GM13977 (cell line): ENCODE data around the gene TSPAN9.

ENCODE experiments used
- DNase-seq: peaks from one replicate; pipeline ENCODE4 v3.0.0; 2012; ENCODE audit warnings: low spot score
- in situ Hi-C: fragments of 300-500 bp; cut with MboI; formaldehyde crosslinking; loops from one replicate; pipeline ENCODE4 v1.12.0; 2022; ENCODE audit warnings: low sequenced_read_pairs, low pct_unique_long_range_greater_than_20kb, mixed read lengths, inconsistent platforms; ENCODE audit not compliant: unreplicated experiment
- TF ChIP-seq, protein P1 (sequence below): IDR thresholded peaks from 2 replicates; pipeline ENCODE4 v1.5.1; 2012; ENCODE audit warnings: mild to moderate bottlenecking, control low read depth; ENCODE audit not compliant: insufficient read depth; ENCODE audit errors: extremely low read depth, missing control alignments

Gene TSPAN9

GRCh38 chr12:3302401-3303041 lies 225.3 kb downstream of the TSPAN9 start:
- no peak for DNase-seq
- TF ChIP-seq, protein P1, sequence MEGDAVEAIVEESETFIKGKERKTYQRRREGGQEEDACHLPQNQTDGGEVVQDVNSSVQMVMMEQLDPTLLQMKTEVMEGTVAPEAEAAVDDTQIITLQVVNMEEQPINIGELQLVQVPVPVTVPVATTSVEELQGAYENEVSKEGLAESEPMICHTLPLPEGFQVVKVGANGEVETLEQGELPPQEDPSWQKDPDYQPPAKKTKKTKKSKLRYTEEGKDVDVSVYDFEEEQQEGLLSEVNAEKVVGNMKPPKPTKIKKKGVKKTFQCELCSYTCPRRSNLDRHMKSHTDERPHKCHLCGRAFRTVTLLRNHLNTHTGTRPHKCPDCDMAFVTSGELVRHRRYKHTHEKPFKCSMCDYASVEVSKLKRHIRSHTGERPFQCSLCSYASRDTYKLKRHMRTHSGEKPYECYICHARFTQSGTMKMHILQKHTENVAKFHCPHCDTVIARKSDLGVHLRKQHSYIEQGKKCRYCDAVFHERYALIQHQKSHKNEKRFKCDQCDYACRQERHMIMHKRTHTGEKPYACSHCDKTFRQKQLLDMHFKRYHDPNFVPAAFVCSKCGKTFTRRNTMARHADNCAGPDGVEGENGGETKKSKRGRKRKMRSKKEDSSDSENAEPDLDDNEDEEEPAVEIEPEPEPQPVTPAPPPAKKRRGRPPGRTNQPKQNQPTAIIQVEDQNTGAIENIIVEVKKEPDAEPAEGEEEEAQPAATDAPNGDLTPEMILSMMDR, result no peak
- in situ Hi-C loops, result no loop called here

DNA sequence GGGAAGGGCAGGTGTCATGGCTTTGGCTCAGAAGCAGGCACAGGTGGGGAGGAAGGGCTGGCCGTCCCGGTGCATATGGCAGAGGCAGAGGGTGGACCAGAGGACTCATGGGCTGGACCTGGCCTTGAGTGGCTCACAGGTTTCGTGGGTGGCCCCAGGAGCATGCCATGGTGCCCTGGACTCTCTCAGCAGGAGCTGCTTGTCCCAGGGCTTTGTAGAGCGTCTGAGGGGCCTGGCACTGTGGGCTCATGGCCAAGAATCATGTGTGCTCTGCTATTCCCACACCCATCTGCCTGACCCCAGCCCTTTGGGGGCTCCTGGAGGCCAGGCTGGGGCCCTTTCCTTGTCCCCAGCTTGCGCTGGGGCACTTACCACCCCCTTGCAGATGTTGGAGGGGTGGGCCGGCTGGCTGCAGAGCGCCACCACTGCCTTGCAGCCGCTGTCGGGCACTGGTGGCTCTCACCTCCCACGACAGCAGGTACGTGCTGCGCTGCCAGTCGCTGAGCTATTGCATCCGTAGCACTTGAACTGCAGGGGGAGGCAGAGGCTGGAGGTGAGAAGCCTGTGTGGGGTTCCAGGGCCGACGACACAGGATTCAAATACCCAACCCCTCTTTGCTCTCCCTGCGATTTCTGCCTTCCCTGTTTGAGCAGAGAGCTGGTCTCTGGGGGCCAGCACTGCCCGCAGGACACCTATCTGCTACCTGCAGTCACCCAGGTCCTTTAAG lies 226.4 kb downstream of the TSPAN9 start:
- in situ Hi-C loops, result no loop called here
- no peak for DNase-seq
- TF ChIP-seq, protein P1, result no peak

DNA sequence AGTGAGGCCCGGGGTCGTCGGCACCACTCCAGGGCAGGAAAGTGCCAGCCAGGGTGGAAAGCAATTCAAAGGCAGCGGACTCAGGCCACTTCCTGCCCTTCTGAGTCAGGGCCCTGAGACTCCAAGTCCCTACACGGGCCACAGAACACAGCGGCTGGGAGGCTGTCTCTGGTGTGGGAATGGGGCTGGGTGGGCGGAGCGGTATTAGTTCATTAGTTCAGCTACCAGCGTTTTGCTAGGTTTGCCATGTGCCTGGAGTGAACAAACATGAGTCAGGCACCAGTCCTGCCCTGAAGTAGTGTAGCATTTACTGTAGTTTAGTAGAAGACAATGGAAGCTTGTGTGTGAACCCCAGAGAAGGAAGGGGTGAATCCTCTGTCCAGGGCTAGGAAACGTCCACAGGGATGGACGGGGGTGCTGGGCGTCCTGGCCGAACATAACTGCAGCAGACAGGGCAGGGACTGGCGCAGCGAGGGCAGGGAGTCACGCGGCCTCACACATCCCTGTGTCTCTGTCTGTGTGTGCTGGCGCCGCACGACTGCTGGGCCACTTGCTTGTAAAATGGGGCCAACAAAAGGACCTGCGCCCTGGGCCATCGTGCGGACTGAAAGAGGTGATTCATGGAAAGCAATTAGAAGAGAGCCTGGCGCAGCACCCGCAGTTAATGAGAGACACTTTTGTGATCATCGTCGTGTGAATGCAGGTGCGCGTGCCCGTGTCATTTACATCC lies 227.4 kb downstream of the TSPAN9 start:
- TF ChIP-seq, protein P1, result no peak
- DNase-seq, result no peak
- in situ Hi-C loops, result no loop called here

GRCh38 chr12:3305464-3305863 lies 228.3 kb downstream of the TSPAN9 start:
- DNase-seq, result no peak
- in situ Hi-C loops, result no loop called here
- TF ChIP-seq, protein P1, result no peak

GRCh38 chr12:3305904-3306619 lies 228.9 kb downstream of the TSPAN9 start:
- in situ Hi-C loops, result no loop called here
- DNase-seq, result no peak
- TF ChIP-seq, protein P1, result no peak

DNA sequence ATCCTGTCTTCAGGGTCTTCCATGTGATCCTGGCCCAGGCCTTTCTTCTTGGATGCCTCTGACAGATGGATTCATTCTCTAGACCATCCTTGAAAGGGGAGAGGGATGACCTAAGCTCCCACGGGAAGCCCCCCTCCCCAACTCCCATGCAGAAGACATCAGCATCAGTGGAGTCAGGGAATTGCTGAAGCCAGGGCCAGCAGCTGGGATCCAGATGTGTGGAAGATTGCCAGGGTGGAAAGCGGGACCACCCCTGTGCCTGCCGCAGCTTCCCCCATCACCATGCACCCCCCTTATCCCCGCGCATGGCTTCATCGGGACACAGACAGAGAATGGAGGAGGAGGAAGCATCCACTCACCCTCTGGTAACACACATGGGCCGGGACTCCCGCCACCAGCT lies 230.2 kb downstream of the TSPAN9 start:
- DNase-seq, result no peak
- TF ChIP-seq, protein P1, result no peak
- in situ Hi-C loops, result no loop called here
